ENCODE data around the gene HHIPL1. TPM values are rescaled to one million over a fixed set of nuclear protein-coding genes. Genes with fewer than 3 reads are reported as not detected.

The HHIPL1 gene
- total and polyA plus RNA-seq, 2 of the 8 experiments (the other 6 are each of a cell fraction or from before 2014, with no cell fraction given): 1.5 to 2.6 TPM

DNA sequence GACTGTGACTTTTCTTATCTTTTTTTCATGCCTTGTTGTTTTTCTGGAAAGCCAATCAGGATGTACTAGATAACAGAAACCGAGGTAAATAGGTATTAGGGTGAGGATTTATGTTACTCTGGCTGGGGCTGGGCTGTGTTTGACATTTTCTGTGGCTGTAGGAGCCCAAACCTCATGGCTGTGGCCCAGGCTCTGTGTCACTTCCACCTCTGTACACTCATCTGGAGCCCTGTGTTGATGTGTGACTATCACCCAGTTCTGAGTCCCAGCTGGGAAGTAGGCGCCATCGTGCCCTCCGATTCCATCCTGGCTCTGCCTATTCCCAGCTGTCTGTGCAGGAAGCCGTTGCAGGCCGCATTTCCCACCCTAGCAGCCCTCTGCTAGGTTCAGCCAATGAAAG, 1.6 kb upstream of the HHIPL1 start:
- Histone ChIP-seq H2BK20ac (ENCODE audit: low read length) (no peak overlapping the region), H2AFZ (ENCODE audit: low read length) (no peak overlapping the region), H2BK120ac (replicated peaks; ENCODE audit: low read depth, low read length) (no peak overlapping the region), H3K79me2 (ENCODE audit: control insufficient read depth in 1 of 2, insufficient read depth in 2 of 2, low read length in 2 of 2) (no peaks in the 10 kb centered on the region), H3K14ac (ENCODE audit: insufficient read length) (no peak overlapping the region), H3K4me1 (replicated peaks in 1 of 4; ENCODE audit: control insufficient read depth in 3 of 4, insufficient read depth in 4 of 4, low read length in 3 of 4) (peaks cover 0 to 14% (median 5%) of the 10 kb centered on the region in 4 experiments; a peak in 5 of 7 replicates), H3K56ac (replicated peaks; ENCODE audit: insufficient read length, low read depth, low read length) (no peak overlapping the region), H3K9ac (replicated peaks in 1 of 4; ENCODE audit: extremely low read depth in 1 of 4, low read depth in 3 of 4, low read length in 3 of 4) (no peak overlapping the region), H3K4me2 (ENCODE audit: insufficient read depth in 1 of 2, low read depth in 2 of 2, low read length in 2 of 2) (no peak overlapping the region; a peak in 1 of 4 replicates), H3K79me1 (ENCODE audit: low read depth, low read length) (no peaks in the 10 kb centered on the region), H4K5ac (ENCODE audit: insufficient read length, low read depth, low read length) (no peak overlapping the region), H3K23ac (ENCODE audit: insufficient read length) (no peak overlapping the region), H3K9me3 (ENCODE audit: insufficient read depth in 2 of 2, low read depth in 1 of 2, low read length in 1 of 2) (no peaks in the 10 kb centered on the region), H3K36me3 (ENCODE audit: control insufficient read depth in 2 of 4, insufficient read depth in 4 of 4, low read length in 3 of 4) (no peaks in the 10 kb centered on the region), H3K4ac (replicated peaks; ENCODE audit: insufficient read length, low read depth, low read length) (no peak overlapping the region), H4K91ac (replicated peaks; ENCODE audit: insufficient read length, low read length) (no peak overlapping the region), H3K27ac (ENCODE audit: low read depth, low read length) (no peak overlapping the region), H2BK12ac (ENCODE audit: low read depth, low read length) (no peak overlapping the region), H3K18ac (ENCODE audit: extremely low read depth, low read length) (no peak overlapping the region), H4K20me1 (replicated peaks in 1 of 2; ENCODE audit: control insufficient read depth in 1 of 2, insufficient read depth in 2 of 2, low read length in 2 of 2) (no peaks in the 10 kb centered on the region), H2BK5ac (ENCODE audit: low read depth, low read length) (no peak overlapping the region), H3K27me3 (replicated peaks in 1 of 4; ENCODE audit: control insufficient read depth in 3 of 4, extremely low read depth in 1 of 4, insufficient read depth in 3 of 4, low read length in 3 of 4) (peaks cover 0 to 30% (median 22%) of the 10 kb centered on the region in 4 experiments; a peak in 6 of 7 replicates), H3K23me2 (ENCODE audit: low read depth, low read length) (peaks cover 10% of the 10 kb centered on the region; the same call in 1 of the 2 replicates), H4K8ac (ENCODE audit: extremely low read depth, insufficient read depth, low read length) (no peak overlapping the region), H2AK5ac (ENCODE audit: low read depth, low read length) (no peak overlapping the region), H3K4me3 (ENCODE audit: extremely low read depth in 1 of 4, insufficient read depth in 2 of 4, low read depth in 3 of 4, low read length in 4 of 4) (no peak overlapping the region), H2BK15ac (ENCODE audit: low read length) (no peak overlapping the region)
- POLR2A ChIA-PET (ENCODE audit: partially characterized antibody): interaction anchor here (1.6 kb wide), 1 partner anchor 128 kb away, joined by 3 read pairs; no protein-coding TSS in a partner anchor
- WGBS, 2 experiments (ENCODE audit: extremely low coverage in 1 of 2, insufficient coverage in 1 of 2, insufficient read length in 1 of 2, insufficient replicate concordance in 2 of 2, low coverage in 1 of 2, low lambda C conversion rate in 2 of 2, missing lambda C conversion rate in 1 of 2): 88% methylated on average over 6 of the region's 6 CpGs; no CpG with 5 or more reads in 1 of the 2 experiments
- DNase-seq (ENCODE audit: low read depth in 1 of 2, low spot score in 2 of 2) (no peak), FAIRE-seq (no peak)
- CTCF ChIA-PET (ENCODE audit: partially characterized antibody): interaction anchor here (0.8 to 4.7 kb wide), 5 partner anchors 15 to 124 kb away, joined by 3 to 13 read pairs (median 6); no protein-coding TSS in a partner anchor
- TF ChIP-seq JUN (IDR thresholded peaks at IDR 0.05; ENCODE audit: low read depth, low read length) (no peak), RNF2 (IDR thresholded peaks at IDR 0.05; ENCODE audit: borderline replicate concordance, low read depth, low read length, missing control alignments, poor library complexity, severe bottlenecking) (no peak), EP300 (IDR thresholded peaks at IDR 0.05; ENCODE audit: borderline replicate concordance in 1 of 2, low read depth in 2 of 2, low read length in 2 of 2) (no peak), JUND (IDR thresholded peaks at IDR 0.05; ENCODE audit: low read length) (no peak), SUZ12 (IDR thresholded peaks at IDR 0.05; ENCODE audit: low read length) (no peak), POU5F1 (IDR thresholded peaks at IDR 0.05; ENCODE audit: low read depth, low read length) (no peak), POLR2A (IDR thresholded peaks at IDR 0.05; ENCODE audit: control extremely low read depth in 1 of 2, low read depth in 2 of 2, low read length in 2 of 2) (no peak), SIN3A (conservative IDR thresholded peaks at IDR 0.05 in 1 of 2, IDR thresholded peaks at IDR 0.05 in 1 of 2; ENCODE audit: low read depth in 1 of 2, low read length in 2 of 2) (no peak), RXRA (IDR thresholded peaks at IDR 0.05; ENCODE audit: insufficient read depth, low read depth, low read length) (no peak), POLR2AphosphoS5 (IDR thresholded peaks at IDR 0.05; ENCODE audit: low read depth, low read length) (no peak), ZNF274 (IDR thresholded peaks at IDR 0.05; ENCODE audit: borderline replicate concordance, extremely low read depth, low read length) (no peak)

Measured in H1 (cell line).